ENCODE results near the gene ARSA. TPM values are rescaled to one million over a fixed set of nuclear protein-coding genes. Genes with fewer than 3 reads are reported as not detected.

ARSA gene
- total RNA-seq, 6 experiments from 2014 or later, result 28.0 to 35.4 (median 30.6) TPM

DNA sequence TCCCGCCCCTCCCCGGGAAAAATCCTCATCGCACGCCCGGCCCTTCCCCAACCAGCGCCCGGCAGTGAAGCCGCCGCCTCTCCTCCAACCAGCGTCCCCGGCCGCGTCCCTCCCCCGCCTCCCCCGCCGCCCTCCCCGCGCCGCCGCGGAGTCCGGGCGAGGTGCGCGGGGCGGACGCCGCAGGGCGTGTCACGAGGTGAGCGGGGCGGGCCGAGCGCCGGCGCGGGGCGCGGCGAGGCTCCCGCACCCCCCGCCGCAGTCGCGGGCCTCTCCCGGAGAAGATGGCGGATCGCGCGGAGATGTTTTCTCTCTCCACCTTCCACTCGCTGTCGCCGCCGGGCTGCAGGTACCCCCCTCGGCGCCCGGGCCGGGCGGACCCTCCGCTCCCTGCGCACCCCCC is 27.4 kb downstream of the ARSA start, which contains the start of gene MAPK8IP2:
TSS of gene MAPK8IP2 (plus strand) at position 256 of the 400 bp plus-strand sequence. CDS start at position 282, 26 bp downstream.
- H3K4me1 Mint-ChIP-seq (ENCODE audit: low read depth), result no peaks in the 10 kb centered on the region; the same call in 1 of the 2 replicates
- H3K27me3 Mint-ChIP-seq (ENCODE audit: insufficient read depth), result peaks cover 34% of the 10 kb centered on the region
- no peak within 1 kb of the TSS for H3K27ac Mint-ChIP-seq
- peaks cover 4% of the 10 kb centered on the region; the same call in 1 of the 2 replicates for H3K36me3 Mint-ChIP-seq (ENCODE audit: low read depth)
- peak within 1 kb of the TSS; percentile 31; the same call in 1 of the 2 replicates for H3K4me3 Mint-ChIP-seq
- DNase-seq, result no peak
- peaks cover 4% of the 10 kb centered on the region; the same call in 1 of the 2 replicates for H3K9me3 Mint-ChIP-seq
- TF ChIP-seq, protein P1, sequence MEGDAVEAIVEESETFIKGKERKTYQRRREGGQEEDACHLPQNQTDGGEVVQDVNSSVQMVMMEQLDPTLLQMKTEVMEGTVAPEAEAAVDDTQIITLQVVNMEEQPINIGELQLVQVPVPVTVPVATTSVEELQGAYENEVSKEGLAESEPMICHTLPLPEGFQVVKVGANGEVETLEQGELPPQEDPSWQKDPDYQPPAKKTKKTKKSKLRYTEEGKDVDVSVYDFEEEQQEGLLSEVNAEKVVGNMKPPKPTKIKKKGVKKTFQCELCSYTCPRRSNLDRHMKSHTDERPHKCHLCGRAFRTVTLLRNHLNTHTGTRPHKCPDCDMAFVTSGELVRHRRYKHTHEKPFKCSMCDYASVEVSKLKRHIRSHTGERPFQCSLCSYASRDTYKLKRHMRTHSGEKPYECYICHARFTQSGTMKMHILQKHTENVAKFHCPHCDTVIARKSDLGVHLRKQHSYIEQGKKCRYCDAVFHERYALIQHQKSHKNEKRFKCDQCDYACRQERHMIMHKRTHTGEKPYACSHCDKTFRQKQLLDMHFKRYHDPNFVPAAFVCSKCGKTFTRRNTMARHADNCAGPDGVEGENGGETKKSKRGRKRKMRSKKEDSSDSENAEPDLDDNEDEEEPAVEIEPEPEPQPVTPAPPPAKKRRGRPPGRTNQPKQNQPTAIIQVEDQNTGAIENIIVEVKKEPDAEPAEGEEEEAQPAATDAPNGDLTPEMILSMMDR (IDR thresholded peaks at IDR 0.05), result no peak

DNA sequence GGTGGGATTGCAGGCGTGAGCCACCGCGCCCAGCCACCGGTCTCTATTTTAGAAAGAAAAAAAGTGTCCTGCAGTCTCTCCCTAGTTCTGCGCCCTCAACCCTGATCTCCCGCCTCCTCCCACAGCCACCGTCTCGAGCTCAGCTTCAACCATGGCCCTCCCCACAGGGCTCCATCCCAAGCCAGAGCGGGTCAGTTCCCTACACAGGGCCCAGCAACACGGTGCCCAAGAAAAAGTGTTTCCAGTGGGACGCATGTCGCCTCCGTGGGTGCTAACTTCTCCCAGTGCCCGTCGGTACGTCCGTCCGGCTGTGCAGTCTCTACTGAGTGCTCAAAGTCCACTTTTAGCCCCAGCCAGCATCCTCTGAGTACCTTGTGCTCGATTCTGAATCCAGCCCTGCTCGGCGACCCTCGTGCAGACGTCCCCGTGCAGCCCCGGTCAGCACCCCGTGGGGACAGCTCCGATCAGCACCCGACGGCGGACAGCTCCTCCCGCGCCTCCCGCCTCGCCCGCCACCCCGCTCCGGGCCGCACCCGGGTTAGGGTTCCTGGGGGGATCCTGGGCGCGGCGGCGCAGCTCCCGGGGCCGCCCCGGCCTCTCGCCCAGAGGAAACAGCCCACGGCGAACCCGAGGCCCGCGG is 28.0 kb downstream of the ARSA start:
- Mint-ChIP-seq H3K27me3 (ENCODE audit: insufficient read depth) (peaks cover 33% of the 10 kb centered on the region), H3K9me3 (peaks cover 4% of the 10 kb centered on the region; the same call in 1 of the 2 replicates), H3K36me3 (ENCODE audit: low read depth) (peaks cover 4% of the 10 kb centered on the region; the same call in 1 of the 2 replicates), H3K4me3 (peak overlapping the region; percentile 24; the same call in 1 of the 2 replicates), H3K27ac (no peak overlapping the region), H3K4me1 (ENCODE audit: low read depth) (no peaks in the 10 kb centered on the region; the same call in 1 of the 2 replicates)
- no peak for DNase-seq
- TF ChIP-seq, protein P1 (IDR thresholded peaks at IDR 0.05), result no peak

DNA sequence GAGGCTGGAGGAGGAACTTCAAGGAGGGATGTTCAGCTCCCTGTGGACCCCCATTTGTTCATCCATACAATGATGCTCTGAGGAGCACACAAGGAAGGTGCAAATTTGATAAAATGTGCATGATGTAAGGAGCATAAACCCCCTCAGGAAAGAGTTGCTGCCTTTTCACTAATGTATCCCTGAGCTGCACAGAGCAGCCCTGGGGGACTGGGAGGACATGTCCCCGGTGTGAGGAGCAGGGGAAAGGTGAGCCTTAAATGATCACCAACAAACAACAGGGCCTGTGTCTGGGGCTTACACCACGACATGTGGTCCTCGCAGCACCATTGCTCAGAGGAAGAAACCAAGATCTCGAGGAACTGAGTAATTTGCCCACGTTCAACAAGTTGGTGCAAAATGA is 30.9 kb downstream of the ARSA start:
- TF ChIP-seq, protein P1 (IDR thresholded peaks at IDR 0.05), result no peak
- no peaks in the 10 kb centered on the region; the same call in 1 of the 2 replicates for H3K4me1 Mint-ChIP-seq (ENCODE audit: low read depth)
- peaks cover 4% of the 10 kb centered on the region; the same call in 1 of the 2 replicates for H3K36me3 Mint-ChIP-seq (ENCODE audit: low read depth)
- no peak overlapping the region for H3K4me3 Mint-ChIP-seq
- peaks cover 22% of the 10 kb centered on the region for H3K27me3 Mint-ChIP-seq (ENCODE audit: insufficient read depth)
- DNase-seq, result no peak
- no peak overlapping the region for H3K27ac Mint-ChIP-seq
- peaks cover 4% of the 10 kb centered on the region; the same call in 1 of the 2 replicates for H3K9me3 Mint-ChIP-seq

DNA sequence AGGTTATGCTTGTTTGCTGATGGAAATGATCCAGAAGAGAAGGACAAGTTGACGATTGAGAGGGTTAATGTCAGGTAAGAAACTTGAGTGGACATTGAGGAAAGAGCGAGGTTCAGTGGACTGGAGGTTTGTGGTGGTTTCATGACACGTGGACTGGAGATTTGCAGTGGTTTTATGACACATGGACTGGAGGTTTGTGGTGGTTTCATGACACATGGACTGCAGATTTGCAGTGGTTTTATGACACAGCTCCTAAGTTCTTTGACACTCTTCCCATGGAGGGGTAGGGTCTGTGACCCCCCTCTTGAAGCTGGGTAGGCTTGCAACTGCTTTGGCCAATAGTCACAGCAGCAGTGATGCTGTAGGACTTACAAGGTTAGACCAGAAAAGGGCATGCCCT is 32.8 kb downstream of the ARSA start:
- peaks cover 4% of the 10 kb centered on the region; the same call in 1 of the 2 replicates for H3K36me3 Mint-ChIP-seq (ENCODE audit: low read depth)
- no peak overlapping the region for H3K4me3 Mint-ChIP-seq
- DNase-seq, result no peak
- H3K27ac Mint-ChIP-seq, result no peak overlapping the region
- H3K4me1 Mint-ChIP-seq (ENCODE audit: low read depth), result no peaks in the 10 kb centered on the region
- H3K9me3 Mint-ChIP-seq, result peaks cover 4% of the 10 kb centered on the region; the same call in 1 of the 2 replicates
- H3K27me3 Mint-ChIP-seq (ENCODE audit: insufficient read depth), result peaks cover 15% of the 10 kb centered on the region
- TF ChIP-seq, protein P1 (IDR thresholded peaks at IDR 0.05), result no peak

DNA sequence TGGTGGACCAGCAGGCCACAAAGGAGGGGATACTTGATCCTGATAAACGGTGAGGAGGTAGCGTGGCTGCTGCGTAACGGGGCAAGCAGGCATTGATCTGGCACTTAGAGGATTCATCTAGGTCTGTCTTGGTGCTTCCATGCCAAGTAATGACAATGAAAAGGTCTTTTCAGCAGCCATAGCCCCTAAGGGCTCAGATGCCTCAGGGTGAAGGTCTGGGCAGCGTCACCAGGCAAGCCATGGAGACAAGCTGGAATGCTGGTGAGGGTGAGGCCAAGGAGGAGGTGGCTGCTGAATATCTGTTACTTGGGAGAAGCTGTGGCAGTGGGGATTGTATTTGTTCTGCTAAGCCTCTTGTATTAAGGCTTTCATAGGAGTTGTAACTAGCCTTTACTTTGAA is 40.5 kb downstream of the ARSA start:
- TF ChIP-seq, protein P1 (IDR thresholded peaks at IDR 0.05), result no peak
- Mint-ChIP-seq H3K36me3 (ENCODE audit: low read depth) (no peaks in the 10 kb centered on the region), H3K9me3 (no peaks in the 10 kb centered on the region), H3K27ac (no peak overlapping the region), H3K4me1 (ENCODE audit: low read depth) (peaks cover 7% of the 10 kb centered on the region), H3K27me3 (ENCODE audit: insufficient read depth) (peaks cover 10% of the 10 kb centered on the region), H3K4me3 (no peak overlapping the region)
- no peak for DNase-seq

Data from HFFc6 (cell line).